IMR-90 (cell line): Measurements from ENCODE around the gene N4BP2. TPM values are rescaled to one million over a fixed set of nuclear protein-coding genes. Genes with fewer than 3 reads are reported as not detected.

Experiments
- ATAC-seq: fragments of 200-7000 bp; cut with Tn5 transposase; 2 replicates; pipeline ENCODE4 v1.9.1; 2020; ENCODE audit warnings: low read depth, mild to moderate bottlenecking, moderate library complexity
- BruUV-seq: library from RNA; stranded (reverse); fragments of 400-500 nt; replicated peaks from 2 replicates; lab custom pipeline; 2021; lab: Mats Ljungman, UMichigan
- CTCF ChIA-PET: fragments of 300-600 bp; formaldehyde crosslinking; extraction: SDS; loops from one replicate; lab custom pipeline; 2021; ENCODE audit warnings: antibody characterized with exemption; lab: Yijun Ruan, JAX
- POLR2A ChIA-PET: fragments of 300-600 bp; sonication (Branson Sonifier 250); formaldehyde crosslinking; loops from one replicate; lab custom pipeline; 2022; ENCODE audit warnings: antibody characterized with exemption; ENCODE audit not compliant: unreplicated experiment; lab: Charles Lee
- DNase-seq: peaks from one replicate; pipeline ENCODE4 v3.0.0; 2013
- H2AFZ ChIP-seq: replicated peaks from 2 replicates; pipeline ENCODE3; 2013; ENCODE audit warnings: low read length, mild to moderate bottlenecking; ENCODE audit not compliant: poor library complexity
- H2AK5ac ChIP-seq: 2 replicates; pipeline ENCODE4 v1.6.1; 2013; ENCODE audit warnings: low read depth, low read length, inconsistent platforms
- H2AK9ac ChIP-seq: replicated peaks from 2 replicates; pipeline ENCODE3; 2013; ENCODE audit warnings: mild to moderate bottlenecking, low read depth, low read length, moderate library complexity; ENCODE audit not compliant: poor library complexity
- H2BK120ac ChIP-seq: 2 replicates; pipeline ENCODE4 v1.6.1; 2013; ENCODE audit warnings: low read depth, low read length, inconsistent platforms
- H2BK15ac ChIP-seq: 3 replicates; pipeline ENCODE4 v1.6.1; 2013; ENCODE audit warnings: low read depth, low read length, inconsistent platforms
- H2BK20ac ChIP-seq: 2 replicates; pipeline ENCODE4 v1.6.1; 2013; ENCODE audit warnings: low read depth, mild to moderate bottlenecking, inconsistent platforms, low read length, moderate library complexity
- H2BK5ac ChIP-seq: 2 replicates; pipeline ENCODE4 v1.6.1; 2013; ENCODE audit warnings: mild to moderate bottlenecking, low read depth, low read length, inconsistent platforms; ENCODE audit not compliant: poor library complexity, severe bottlenecking
- H3K14ac ChIP-seq: replicated peaks from 2 replicates; pipeline ENCODE4 v1.6.1; 2013; ENCODE audit warnings: low read depth, low read length, inconsistent platforms
- H3K18ac ChIP-seq: 2 replicates; pipeline ENCODE4 v1.6.1; 2013; ENCODE audit warnings: low read depth, low read length, control low read depth
- H3K23ac ChIP-seq: 2 replicates; pipeline ENCODE4 v1.6.1; 2013; ENCODE audit warnings: low read depth, low read length, inconsistent platforms
- H3K27ac ChIP-seq: 2 replicates; pipeline ENCODE4 v1.5.1; 2013; ENCODE audit warnings: mild to moderate bottlenecking, control low read depth, low read length; ENCODE audit not compliant: insufficient read depth
- H3K27me3 ChIP-seq: 2 replicates; pipeline ENCODE4 v1.6.1; 2013; ENCODE audit warnings: low read length; ENCODE audit not compliant: control insufficient read depth, insufficient read depth
- H3K36me3 ChIP-seq: 2 replicates; pipeline ENCODE4 v1.6.1; 2013; ENCODE audit warnings: low read length, mixed read lengths; ENCODE audit not compliant: control insufficient read depth, insufficient read depth
- H3K4ac ChIP-seq: 2 replicates; pipeline ENCODE4 v1.6.1; 2013; ENCODE audit warnings: low read depth, low read length, inconsistent platforms
- H3K4me1 ChIP-seq: 2 replicates; pipeline ENCODE4 v1.6.1; 2013; ENCODE audit warnings: low read length, mixed read lengths; ENCODE audit not compliant: control insufficient read depth, insufficient read depth
- H3K4me2 ChIP-seq: 2 replicates; pipeline ENCODE4 v1.6.1; 2013; ENCODE audit warnings: low read depth, mild to moderate bottlenecking, control low read depth, low read length, moderate library complexity
- H3K4me3 ChIP-seq: 2 replicates; pipeline ENCODE4 v1.5.1; 2013; ENCODE audit warnings: low read depth, mild to moderate bottlenecking, control low read depth, low read length, moderate library complexity; ENCODE audit not compliant: insufficient read depth
- H3K56ac ChIP-seq: 2 replicates; pipeline ENCODE4 v1.6.1; 2013; ENCODE audit warnings: low read length, inconsistent platforms; ENCODE audit not compliant: insufficient read depth; ENCODE audit errors: extremely low read depth
- H3K79me1 ChIP-seq, 2 experiments: 2 replicates each; pipeline ENCODE4 v1.6.1; 2013; ENCODE audit warnings: low read length in 2 of 2, inconsistent platforms in 1 of 2, low read depth in 1 of 2
- H3K9ac ChIP-seq: 2 replicates; pipeline ENCODE4 v1.6.1; 2013; ENCODE audit warnings: low read depth, low read length, control low read depth
- H3K9me1 ChIP-seq: 2 replicates; pipeline ENCODE4 v1.6.1; 2013; ENCODE audit warnings: low read length, inconsistent platforms; ENCODE audit not compliant: insufficient read depth
- H3K9me3 ChIP-seq: 2 replicates; pipeline ENCODE4 v1.6.1; 2013; ENCODE audit warnings: low read length; ENCODE audit not compliant: control insufficient read depth, insufficient read depth
- H4K20me1 ChIP-seq: 2 replicates; pipeline ENCODE4 v1.6.1; 2013; ENCODE audit warnings: low read length, inconsistent platforms; ENCODE audit not compliant: insufficient read depth
- H4K5ac ChIP-seq: 2 replicates; pipeline ENCODE4 v1.6.1; 2013; ENCODE audit warnings: mild to moderate bottlenecking, low read depth, low read length, control low read depth
- H4K8ac ChIP-seq, 2 experiments: 2 replicates each; pipeline ENCODE4 v1.6.1; 2013; ENCODE audit warnings: low read depth in 2 of 2, low read length in 2 of 2, control low read depth in 1 of 2, inconsistent platforms in 1 of 2
- H4K91ac ChIP-seq: 2 replicates; pipeline ENCODE4 v1.6.1; 2013; ENCODE audit warnings: low read depth, low read length, inconsistent platforms; ENCODE audit not compliant: insufficient read depth
- BHLHE40 ChIP-seq: fragments of 150-350 bp; IDR thresholded peaks from 2 replicates; pipeline ENCODE4 v1.6.1; 2016; ENCODE audit warnings: mild to moderate bottlenecking, low read depth, low read length
- MXI1 ChIP-seq: IDR thresholded peaks from 2 replicates; pipeline ENCODE4 v1.6.1; 2012; ENCODE audit warnings: low read depth, mild to moderate bottlenecking, low read length, moderate library complexity, borderline replicate concordance
- RCOR1 ChIP-seq: IDR thresholded peaks from 2 replicates; pipeline ENCODE4 v1.6.1; 2012; ENCODE audit warnings: mild to moderate bottlenecking, low read length, improper control_type of control experiment; ENCODE audit not compliant: insufficient replicate concordance
- RFX5 ChIP-seq: IDR thresholded peaks from 2 replicates; pipeline ENCODE4 v1.8.0; 2012; ENCODE audit warnings: low read depth, mild to moderate bottlenecking, low read length, moderate library complexity
- WGBS, 2 experiments: methylation state at CpG; one replicate each; pipeline versions ENCODE4 v1.1.5 to v1.1.7; 2013; ENCODE audit warnings: missing lambda C conversion rate in 2 of 2; ENCODE audit not compliant: insufficient read length in 1 of 2; ENCODE audit errors: extremely low coverage in 2 of 2; 5-methylcytosine and 5-hydroxymethylcytosine counted together
- dilution Hi-C: fragments of 300-500 bp; cut with HindIII; formaldehyde crosslinking; loops from one replicate; pipeline ENCODE4 v1.14.3; 2018; ENCODE audit warnings: low sequenced_read_pairs; ENCODE audit not compliant: unreplicated experiment
- in situ Hi-C: fragments of 300-500 bp; cut with MboI; formaldehyde crosslinking; loops from 3 replicates; pipeline ENCODE4 v1.14.3; 2019; ENCODE audit warnings: low sequenced_read_pairs, inconsistent platforms, mixed read lengths
- intact Hi-C: fragments of 100-400 bp; cut with micrococcal nuclease; formaldehyde crosslinking; loops from 2 replicates; pipeline ENCODE4 v1.10.0; 2022
- polyA plus RNA-seq, 3 experiments: library from polyadenylated mRNA; depleted of rRNA; stranded (reverse); fragments of >200 nt; gene quantifications; 2 replicates each; pipeline ENCODE4 v1.2.3, GENCODE V29; 2012; ENCODE audit warnings: low replicate concordance in 1 of 3
- total RNA-seq: library from RNA; depleted of rRNA; stranded (reverse); fragments of >200 nt; gene quantifications from 2 replicates; pipeline ENCODE4 v1.2.3, GENCODE V29; 2012
- TF ChIP-seq, protein P1 (sequence below): fragments of 150-350 bp; IDR thresholded peaks from 2 replicates; pipeline ENCODE4 v1.6.1; 2017; ENCODE audit warnings: mild to moderate bottlenecking, antibody characterized with exemption, low read length, low read depth
- TF ChIP-seq, protein P2 (sequence below): conservative IDR thresholded peaks from 2 replicates; pipeline ENCODE4 v1.5.1; 2012; ENCODE audit warnings: mild to moderate bottlenecking, low read depth, low read length, improper control_type of control experiment

Gene N4BP2
- total and polyA plus RNA-seq, 2 of the 4 experiments (the other 2 are of a cell fraction): 0.84 to 2.2 TPM

DNA sequence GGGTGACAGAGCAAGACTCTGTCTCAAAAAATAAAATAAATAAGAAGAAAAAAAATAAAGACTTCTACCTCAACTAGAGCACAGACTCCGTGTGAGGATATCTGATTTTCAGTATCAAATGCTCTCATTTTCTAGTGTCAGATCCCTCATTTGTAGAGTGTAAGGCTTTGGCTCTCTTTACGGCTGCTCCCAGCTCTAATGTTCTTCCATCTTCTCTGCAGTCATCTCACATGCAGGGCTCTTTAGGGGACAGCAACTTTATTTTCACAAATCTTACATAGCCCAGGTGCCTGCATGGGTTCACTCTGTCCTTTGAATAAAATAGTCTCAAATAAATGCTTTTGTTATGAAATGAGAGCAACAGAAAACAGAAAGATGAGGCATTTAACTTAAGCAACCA is 120.9 kb downstream of the N4BP2 start:
- no peak overlapping the region for H2AK5ac ChIP-seq
- H3K9me1 ChIP-seq: no peaks in the 10 kb centered on the region
- H3K79me1 ChIP-seq: no peaks in the 10 kb centered on the region
- ATAC-seq (no peak), DNase-seq (no peak)
- no peak overlapping the region for H3K18ac ChIP-seq
- H3K4me3 ChIP-seq: no peak overlapping the region
- H4K8ac ChIP-seq: no peak overlapping the region
- no peak overlapping the region for H3K14ac ChIP-seq
- no peaks in the 10 kb centered on the region for H4K20me1 ChIP-seq
- no CpG with 5 or more reads among the region's 2 CpGs for WGBS, 2 experiments
- no peak overlapping the region for H3K9ac ChIP-seq
- H3K4ac ChIP-seq: no peak overlapping the region
- no peak overlapping the region for H3K56ac ChIP-seq
- H2BK20ac ChIP-seq: no peak overlapping the region
- no peak overlapping the region for H2AFZ ChIP-seq
- no peak overlapping the region for H4K91ac ChIP-seq
- intact Hi-C loops: no loop called here
- no peak overlapping the region for H4K5ac ChIP-seq
- H3K36me3 ChIP-seq: no peaks in the 10 kb centered on the region
- in situ Hi-C loops: no loop called here
- H3K23ac ChIP-seq: no peak overlapping the region
- H3K27me3 ChIP-seq: peaks cover 4% of the 10 kb centered on the region; the same call in 1 of the 2 replicates
- ChIA-PET POLR2A (no interaction called here), CTCF (interaction anchor here (1.2 kb wide), 1 partner anchor 14 kb away, joined by 4 read pairs; no protein-coding TSS in a partner anchor)
- H3K4me1 ChIP-seq: no peaks in the 10 kb centered on the region
- no peaks in the 10 kb centered on the region for H3K9me3 ChIP-seq
- TF ChIP-seq BHLHE40 (no peak), RCOR1 (no peak), RFX5 (no peak), MXI1 (no peak)
- TF ChIP-seq, protein P1, sequence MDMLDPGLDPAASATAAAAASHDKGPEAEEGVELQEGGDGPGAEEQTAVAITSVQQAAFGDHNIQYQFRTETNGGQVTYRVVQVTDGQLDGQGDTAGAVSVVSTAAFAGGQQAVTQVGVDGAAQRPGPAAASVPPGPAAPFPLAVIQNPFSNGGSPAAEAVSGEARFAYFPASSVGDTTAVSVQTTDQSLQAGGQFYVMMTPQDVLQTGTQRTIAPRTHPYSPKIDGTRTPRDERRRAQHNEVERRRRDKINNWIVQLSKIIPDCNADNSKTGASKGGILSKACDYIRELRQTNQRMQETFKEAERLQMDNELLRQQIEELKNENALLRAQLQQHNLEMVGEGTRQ: no peak
- TF ChIP-seq, protein P2, sequence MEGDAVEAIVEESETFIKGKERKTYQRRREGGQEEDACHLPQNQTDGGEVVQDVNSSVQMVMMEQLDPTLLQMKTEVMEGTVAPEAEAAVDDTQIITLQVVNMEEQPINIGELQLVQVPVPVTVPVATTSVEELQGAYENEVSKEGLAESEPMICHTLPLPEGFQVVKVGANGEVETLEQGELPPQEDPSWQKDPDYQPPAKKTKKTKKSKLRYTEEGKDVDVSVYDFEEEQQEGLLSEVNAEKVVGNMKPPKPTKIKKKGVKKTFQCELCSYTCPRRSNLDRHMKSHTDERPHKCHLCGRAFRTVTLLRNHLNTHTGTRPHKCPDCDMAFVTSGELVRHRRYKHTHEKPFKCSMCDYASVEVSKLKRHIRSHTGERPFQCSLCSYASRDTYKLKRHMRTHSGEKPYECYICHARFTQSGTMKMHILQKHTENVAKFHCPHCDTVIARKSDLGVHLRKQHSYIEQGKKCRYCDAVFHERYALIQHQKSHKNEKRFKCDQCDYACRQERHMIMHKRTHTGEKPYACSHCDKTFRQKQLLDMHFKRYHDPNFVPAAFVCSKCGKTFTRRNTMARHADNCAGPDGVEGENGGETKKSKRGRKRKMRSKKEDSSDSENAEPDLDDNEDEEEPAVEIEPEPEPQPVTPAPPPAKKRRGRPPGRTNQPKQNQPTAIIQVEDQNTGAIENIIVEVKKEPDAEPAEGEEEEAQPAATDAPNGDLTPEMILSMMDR: no peak
- dilution Hi-C loops: no loop called here
- no TSS peak for BruUV-seq
- H3K4me2 ChIP-seq: no peak overlapping the region
- H3K27ac ChIP-seq: no peak overlapping the region
- H2BK15ac ChIP-seq: no peak overlapping the region
- H2AK9ac ChIP-seq: no peak overlapping the region
- H2BK120ac ChIP-seq: no peak overlapping the region
- no peak overlapping the region for H2BK5ac ChIP-seq
